Activated T-cell treated with anti-CD3 and anti-CD28 coated beads for 24 hours (primary cell): Measurements from ENCODE around the gene CCS.
"Not testable (repeated sequence)": the region's sequence is repeated elsewhere in the genome, so short reads cannot be mapped to it uniquely, and the experiment has no call there.

Experiments used
- DNase-seq: peaks from one replicate; pipeline ENCODE4 v3.0.0-alpha.2; 2020; ENCODE audit warnings: low read depth

Gene CCS

DNA sequence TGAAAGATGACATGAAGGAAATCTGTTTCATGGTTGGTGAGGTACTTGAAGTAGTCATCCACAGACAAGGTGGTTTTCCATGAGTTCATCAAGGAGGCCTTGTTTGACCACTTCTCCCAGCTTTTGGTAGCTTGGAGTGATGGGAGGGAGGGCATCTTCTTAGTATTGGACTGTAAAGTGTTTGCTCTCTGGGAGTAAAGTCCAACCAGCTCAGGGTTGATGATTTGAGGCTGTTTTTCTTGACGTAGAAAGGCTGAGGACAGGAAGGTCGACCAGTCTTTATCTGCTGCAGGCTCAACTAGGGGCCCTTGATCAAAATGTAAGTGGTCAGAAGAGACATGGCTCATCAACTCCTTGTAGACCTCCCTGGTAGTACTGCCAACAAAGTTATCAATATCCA, 1.8 kb upstream of the CCS start:
- no peak for DNase-seq

DNA sequence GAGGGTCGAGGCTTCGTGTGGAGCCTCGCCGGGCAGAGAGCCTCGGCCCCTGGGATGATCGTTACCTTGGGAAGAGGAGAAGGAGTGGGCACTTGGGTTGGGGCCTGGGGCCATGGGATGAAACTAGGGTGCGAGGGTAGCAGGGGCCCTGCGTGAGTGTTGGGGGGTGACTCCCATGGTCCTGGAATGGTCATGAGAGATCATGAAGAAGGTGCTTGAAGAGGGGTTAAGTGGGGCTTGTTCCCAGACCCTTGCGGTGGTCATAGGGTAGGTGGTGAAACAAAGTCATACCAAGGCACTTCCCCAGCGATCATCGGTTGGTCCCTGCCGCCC, 284 bp downstream of the CCS start:
- no peak for DNase-seq

DNA sequence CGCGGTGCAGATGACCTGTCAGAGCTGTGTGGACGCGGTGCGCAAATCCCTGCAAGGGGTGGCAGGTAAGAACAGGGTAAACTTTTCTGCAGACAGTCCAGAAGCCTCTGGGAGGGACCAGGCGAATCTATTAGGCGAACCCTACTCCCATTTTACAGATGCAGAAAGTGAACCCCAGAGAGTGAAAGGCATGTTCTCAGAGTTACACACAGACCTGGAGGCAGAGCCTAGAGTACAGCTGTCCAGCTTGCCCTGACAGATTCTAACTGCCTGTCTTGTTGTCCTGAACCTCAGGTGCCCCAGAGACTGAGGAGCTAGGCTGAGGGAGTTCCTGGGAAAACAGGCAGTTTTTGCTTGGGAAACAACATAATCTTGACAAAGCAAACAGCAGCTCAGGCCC, 665 bp downstream of the CCS start:
- DNase-seq = no peak

DNA sequence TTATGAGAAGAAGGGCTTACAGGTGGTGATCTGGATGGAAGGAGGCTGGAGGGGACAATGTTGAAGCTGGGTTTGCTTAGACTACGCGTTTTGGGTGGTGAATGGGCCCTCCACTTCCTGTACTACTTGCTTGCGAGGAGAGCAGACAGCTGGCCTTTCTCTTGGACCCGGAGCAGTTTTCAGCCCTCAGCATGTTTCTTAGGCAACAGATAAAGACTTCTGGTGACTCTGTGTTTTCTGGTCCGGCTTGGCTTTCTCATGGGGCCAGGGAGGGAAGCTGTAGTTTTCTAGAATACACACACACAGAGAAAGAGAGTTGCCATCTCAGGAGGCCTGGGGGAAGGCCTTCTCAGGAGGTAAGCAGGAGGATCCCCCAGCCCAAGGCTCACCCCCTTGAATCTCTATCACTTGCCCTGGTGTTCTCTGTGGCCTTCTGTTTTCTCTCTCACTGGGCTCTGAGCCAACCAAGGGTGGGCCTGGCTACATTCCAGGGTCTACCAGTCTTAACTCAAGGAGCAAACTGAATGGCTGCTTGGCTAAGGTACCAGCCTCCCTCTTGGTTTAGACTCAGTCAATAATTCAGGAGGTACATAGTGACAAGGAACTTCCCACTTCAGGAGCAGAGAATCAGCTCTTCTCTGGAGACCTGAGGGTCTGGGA, 2.4 kb downstream of the CCS start:
- DNase-seq = no peak

DNA sequence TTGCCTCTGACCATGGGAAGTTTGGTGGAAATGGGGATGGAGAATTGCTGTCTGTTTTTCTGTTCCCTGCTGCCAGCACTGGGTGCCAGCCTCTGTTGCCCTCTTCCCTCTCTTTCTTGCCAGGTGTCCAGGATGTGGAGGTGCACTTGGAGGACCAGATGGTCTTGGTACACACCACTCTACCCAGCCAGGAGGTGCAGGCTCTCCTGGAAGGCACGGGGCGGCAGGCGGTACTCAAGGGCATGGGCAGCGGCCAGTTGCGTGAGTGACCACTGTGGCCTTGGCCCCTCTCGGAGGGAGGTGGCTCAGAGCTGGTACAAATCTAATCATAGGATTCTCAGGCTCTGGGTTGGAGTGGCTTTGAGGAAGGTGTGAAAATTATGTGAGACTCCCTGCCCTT, 6.0 kb downstream of the CCS start:
- DNase-seq = no peak

DNA sequence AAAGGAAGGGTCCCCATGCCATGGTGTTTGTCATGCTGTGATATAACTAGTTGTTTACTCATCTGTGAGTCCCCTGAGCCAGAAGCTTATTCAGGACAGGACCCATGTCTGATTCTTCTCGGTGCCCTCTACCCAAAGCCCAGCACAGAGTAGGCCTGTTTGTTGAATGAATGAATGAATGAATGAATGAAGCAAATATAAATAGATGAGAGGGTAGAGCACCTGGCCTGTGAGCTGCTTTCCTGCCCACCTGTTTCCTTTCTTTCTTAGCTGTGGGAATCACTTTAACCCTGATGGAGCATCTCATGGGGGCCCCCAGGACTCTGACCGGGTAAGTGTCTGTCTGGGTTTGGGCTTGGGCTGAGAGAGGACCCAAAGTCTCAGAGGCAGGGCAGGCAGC, 7.2 kb downstream of the CCS start:
- no peak for DNase-seq

DNA sequence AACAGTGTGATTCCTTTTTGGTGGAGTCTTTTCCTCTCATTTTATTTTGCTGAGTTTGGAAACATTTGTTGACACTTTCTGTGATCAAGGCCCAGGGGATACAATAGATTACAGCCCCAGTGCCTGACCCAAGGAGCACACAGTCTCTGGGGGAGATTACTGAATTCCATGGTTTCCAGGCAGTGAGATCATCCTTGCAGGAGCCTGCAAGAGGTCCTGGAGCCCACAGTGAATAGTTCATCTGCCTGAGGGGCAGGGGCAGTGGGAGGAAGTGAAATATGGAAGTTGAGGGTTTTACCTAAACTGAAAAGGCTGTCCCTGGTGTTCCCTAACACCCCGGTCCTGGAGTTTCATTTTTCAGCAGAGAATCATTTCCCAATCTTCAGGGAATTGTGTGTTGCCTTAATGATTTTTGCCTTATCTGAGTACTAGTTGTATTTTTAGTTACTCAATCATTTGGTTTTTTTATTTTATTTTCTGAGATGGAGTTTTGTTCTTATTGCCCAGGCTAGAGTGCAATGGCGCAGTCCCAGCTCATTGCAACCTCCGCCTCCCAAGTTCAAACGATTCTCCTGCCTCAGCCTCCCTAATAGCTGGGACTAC, 7.7 kb downstream of the CCS start:
- no peak for DNase-seq

DNA sequence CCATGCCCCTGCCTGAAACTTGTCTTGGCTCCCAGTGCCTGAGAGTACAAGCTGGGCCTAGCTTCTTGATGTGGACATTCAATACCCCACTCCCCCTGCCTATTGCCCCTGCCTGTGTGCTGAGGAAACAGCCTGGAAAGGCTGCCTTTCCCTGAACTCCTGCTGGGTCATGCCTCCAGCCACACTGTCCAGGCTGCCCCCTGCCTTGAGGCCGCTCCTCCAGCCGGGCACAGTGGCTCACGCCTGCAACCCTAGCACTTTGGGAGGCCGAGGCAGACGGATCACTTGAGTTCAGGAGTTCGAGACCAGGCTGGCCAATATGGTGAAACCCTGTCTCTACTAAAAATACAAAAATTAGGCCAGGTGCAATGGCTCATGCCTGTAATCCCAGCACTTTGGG, 10.1 kb downstream of the CCS start:
- DNase-seq = no peak

DNA sequence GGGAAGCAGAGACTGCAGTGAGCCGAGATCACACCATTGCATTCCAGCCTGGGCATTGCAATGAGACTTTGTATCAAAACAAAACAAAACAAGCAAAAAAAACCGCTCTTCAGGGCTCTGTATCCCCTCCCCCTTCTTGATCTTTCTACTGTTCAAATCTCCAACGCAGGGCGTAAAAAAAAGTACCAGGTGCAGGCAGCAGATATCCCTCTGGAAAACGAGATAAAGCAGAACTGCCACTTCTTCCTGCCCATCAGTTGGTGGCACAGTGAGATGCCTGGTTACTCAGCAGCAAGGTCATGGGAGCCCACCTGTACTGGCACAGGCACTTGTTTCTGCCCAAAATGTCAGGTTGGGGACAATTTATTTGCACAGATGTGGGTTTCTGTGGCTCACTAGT, 11.2 kb downstream of the CCS start:
- no peak for DNase-seq

DNA sequence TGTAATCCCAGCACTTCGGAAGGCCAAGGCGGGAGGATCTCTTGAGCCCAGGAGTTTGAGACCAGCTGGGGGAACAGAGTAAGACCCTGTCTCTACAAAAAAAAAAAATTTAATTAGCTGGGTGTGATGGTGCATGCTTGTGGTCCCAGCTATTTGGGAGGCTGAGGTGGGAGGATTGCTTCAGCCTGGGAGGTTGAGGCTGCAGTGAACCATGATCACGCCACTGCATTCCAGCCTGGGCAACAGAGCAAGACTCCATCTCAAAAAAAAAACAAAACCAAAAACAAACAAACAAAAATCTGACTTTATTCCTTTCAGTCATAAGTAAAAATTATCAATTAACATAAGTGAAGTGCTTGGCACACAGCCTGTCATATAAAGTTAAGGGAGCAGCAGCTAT, 13.6 kb downstream of the CCS start:
- not testable (repeated sequence) for DNase-seq

DNA sequence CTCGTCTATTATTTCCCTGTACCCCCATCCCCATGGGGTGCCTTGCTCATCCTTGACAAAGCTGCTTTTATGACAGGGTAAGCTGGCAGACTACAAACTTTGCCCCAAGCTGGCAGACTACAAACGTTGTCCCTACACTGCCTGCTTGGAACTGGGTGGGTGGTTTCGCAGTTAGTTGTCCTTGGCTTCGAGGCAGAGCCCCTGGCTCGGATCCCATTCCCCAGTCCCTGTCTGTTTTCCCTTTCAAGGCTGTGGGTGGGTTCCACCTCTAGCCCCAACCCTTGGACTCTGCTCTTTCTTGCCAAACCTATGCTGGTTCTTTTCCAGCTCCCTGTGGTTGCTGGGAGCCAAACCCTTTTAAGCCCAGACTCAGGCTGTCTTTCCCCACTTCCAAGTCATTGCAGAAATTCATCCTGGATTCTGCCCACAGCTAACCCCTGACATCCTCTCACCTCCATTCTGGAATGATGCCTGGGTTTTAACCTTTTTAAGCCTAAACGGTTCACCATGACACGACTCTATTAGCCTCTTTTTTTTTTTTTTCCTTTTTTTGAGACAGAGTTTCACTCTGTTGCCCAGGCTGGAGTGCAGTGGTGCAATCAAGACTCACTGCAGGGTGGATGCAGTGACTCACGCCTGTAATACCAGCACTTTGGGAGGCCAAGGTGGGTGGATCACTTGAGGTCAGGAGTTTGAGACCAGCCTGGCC, 14.3 kb downstream of the CCS start:
- no peak for DNase-seq

DNA sequence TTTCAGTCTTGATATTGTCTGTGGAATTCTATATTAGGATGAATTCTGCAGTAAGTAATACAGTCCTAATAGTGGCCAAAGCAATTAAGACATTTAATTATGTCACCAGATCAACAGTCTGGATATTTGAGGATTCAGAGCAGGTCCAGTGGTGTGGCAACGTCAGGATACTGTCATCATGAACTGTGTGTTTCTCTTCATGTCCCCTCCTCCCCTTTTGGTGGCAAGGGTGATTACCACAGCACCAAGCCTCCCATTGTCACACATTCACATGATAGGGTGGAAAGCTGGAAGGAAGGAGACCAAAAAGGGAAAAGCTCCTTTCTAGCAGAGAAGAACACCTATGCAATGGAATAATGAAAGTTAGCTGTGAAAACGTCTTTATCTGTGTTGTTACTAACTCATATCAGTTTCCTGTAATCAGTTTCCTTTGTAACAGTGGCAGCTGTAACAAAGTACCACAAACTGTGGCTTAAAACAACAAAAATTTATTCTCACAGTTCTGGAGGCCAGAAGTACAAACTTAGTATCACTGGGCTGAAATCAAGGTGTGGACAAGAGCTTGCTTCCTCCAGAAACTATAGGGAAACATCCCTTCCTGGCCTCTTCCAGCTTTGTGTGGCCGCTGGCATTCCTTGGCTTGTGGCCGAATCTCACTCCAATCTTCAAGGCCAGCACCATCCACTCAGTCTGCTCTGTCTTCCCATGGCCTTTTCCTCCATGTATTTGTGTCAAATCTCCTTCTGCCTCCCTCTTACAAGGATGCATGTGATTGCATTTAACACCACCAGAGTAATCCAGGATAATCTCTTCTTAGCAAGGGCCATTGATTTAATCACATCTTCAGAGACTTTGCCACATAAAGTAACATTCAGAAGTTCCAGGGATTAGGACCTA, 17.0 kb downstream of the CCS start:
- DNase-seq = no peak

DNA sequence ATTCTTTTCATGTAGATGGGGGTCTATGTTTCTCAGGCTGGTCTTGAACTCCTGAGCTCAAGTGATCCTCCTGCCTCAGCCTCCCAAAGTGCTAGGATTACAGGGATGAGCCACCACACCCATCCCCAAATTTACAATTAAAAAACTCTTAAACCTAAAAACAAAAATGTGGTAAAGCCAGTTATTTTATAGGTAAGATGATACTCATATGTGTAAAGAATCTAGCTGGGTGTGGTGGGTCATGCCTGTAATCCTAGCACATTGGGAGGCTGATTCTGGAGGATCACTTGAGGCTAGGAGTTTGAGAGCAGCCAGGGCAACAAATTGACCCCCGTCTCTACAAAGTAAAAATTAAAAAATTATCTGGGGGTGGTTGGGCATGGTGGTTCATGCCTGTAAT, 19.5 kb downstream of the CCS start:
- DNase-seq = no peak

DNA sequence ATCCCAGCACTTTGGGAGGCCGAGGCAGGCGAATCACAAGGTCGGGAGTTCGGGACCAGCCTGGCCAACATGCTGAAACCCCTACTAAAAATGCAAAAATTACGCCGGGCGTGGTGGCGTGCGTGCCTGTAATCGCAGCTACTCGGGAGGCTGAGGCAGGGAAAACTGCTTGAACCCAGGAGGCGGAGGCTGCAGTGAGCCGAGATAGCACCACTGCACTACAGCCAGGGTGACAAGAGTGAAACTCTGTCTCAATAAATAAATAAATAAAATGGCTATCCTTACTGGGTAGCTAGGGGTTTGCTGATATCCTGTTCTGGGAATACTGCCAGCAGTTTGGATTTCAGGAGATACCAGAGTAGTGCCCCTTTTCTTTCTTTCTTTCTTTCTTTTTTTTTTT, 21.1 kb downstream of the CCS start:
- DNase-seq = no peak

DNA sequence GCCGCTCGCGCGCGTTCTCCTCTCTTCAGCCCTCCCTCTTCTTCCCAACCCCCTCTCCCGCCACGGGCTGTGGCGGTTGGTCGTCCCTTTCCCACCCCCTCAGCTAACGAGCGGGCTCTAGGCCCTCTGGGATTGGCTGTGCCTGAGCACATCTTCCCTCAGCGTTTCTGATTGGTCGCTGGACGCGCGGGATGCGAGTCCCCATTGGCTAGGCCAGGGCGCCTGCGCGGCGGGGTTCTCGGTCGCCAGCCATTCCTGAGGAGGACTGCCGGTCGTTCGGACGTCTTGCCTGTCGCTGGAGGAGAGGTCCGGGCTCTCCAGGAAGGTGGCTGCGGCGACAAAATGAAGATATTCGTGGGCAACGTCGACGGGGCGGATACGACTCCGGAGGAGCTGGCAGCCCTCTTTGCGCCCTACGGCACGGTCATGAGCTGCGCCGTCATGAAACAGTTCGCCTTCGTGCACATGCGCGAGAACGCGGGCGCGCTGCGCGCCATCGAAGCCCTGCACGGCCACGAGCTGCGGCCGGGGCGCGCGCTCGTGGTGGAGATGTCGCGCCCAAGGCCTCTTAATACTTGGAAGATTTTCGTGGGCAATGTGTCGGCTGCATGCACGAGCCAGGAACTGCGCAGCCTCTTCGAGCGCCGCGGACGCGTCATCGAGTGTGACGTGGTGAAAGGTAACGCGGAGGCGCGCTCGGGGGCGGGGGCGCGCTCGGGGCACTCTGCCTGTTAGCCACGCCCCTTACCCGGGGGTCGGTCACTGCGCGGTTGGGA, 23.6 kb downstream of the CCS start, which contains the start of gene RBM14:
Gene RBM14, plus strand, starts transcription at position 252 of the 776 bp plus-strand sequence. Its CDS starts 91 bp downstream, at position 343.
- peak; percentile 98 for DNase-seq

DNA sequence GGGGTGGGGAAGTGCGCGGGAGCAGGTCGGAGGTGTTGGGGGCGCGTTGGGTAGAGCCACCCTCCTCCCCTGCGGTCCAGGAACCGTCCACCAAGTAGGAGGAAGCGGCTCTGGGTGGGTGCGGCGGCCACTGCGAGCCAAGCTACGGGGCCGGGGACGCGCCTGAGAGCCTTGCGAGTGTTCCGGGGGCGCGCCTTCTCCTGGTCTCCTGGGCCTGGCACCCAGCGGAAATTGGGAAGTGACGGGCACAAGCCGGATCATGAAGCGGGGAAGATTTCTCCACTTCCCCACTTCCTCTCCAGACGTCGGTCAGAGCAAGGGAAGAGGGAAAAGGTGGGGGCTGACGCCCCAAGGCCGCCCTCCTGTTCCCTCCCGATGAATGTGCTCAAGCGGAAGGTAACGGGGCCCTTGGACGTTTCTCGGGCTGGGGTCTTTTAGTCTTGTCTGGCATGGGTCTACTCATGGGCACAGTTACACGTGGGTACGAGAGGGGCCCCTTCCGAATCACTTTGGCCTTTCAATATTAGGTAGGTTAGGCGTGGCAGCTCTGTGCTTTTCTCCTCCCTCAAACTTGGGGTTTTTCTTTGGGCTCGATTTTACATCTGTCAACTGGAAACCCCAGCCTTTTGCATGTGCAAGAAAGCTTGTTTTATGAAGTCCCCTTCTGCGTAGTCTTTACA, 24.3 kb downstream of the CCS start:
- no peak for DNase-seq

DNA sequence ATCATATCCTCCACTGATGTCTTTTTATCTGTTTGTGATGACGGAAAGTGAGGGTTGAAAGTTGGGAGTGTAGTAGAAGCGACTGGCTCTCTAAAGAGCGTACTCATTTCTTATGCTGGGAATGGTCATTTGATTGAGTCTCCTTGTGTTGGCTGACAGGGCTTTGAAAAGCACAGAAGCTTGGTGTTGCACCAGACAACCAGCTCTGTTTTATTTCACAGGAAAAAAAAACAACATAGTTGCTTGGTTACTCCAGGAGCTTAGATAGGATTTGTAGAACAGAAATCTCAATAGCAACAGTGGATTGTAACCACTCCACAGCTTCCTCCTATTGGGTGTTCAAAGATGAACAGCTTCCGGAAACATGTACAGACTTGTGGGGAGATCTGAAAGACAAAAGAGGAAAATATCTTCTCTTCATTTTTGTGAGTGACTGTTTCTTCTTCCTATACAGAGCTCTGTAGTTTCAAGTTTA, 26.1 kb downstream of the CCS start:
- DNase-seq = no peak

DNA sequence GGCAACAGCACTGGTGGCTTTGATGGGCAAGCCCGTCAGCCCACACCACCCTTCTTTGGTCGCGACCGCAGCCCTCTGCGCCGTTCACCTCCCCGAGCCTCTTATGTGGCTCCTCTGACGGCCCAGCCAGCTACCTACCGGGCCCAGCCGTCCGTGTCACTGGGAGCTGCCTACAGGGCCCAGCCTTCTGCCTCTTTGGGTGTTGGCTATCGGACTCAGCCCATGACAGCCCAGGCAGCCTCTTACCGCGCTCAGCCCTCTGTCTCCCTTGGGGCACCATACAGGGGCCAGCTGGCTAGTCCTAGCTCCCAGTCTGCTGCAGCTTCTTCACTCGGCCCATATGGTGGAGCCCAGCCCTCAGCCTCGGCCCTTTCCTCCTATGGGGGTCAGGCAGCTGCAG, 31.5 kb downstream of the CCS start:
- DNase-seq = no peak

DNA sequence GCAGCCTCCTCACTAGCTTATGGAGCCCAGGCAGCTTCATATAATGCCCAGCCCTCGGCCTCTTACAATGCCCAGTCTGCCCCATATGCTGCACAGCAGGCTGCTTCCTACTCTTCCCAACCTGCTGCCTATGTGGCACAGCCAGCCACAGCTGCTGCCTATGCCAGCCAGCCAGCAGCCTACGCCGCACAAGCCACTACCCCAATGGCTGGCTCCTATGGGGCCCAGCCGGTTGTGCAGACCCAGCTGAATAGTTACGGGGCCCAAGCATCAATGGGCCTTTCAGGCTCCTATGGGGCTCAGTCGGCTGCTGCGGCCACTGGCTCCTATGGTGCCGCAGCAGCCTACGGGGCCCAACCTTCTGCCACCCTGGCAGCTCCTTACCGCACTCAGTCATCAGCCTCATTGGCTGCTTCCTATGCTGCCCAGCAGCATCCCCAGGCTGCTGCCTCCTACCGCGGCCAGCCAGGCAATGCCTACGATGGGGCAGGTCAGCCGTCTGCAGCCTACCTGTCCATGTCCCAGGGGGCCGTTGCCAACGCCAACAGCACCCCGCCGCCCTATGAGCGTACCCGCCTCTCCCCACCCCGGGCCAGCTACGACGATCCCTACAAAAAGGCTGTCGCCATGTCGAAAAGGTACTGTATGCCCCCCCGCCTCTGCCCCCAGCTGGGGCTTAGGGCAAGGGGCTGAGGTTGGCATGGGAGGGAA, 32.2 kb downstream of the CCS start:
- no peak for DNase-seq

DNA sequence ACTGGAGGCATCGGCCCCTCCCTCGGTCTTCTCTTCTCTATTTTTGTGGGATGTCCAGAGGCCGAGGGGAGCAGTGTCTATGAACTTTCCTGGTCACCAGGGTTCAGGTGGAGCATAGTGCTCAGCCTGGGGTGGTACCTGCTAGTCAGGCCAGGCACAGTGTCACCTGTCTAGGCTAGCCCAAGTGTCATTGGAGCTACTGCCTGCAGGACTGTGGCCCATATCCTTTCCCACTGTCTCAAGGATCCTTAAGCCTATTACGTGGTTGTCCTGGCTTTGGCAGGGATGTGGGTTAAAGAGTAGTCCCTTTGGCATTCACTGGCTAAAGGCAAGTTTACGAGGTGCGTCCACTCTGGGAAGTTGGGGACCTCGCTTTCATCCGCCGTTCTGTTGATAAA, 32.8 kb downstream of the CCS start:
- DNase-seq = no peak

DNA sequence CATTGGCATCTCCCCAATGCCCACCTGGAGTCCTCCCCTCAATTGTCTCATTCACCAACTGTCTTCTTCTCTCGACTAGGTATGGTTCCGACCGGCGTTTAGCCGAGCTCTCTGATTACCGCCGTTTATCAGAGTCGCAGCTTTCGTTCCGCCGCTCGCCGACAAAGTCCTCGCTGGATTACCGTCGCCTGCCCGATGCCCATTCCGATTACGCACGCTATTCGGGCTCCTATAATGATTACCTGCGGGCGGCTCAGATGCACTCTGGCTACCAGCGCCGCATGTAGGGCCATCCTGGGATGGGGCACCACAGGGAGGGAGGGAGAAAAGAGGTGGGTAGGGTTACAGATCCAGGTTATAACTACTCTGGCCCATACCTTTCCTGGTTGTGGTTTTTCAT, 33.4 kb downstream of the CCS start:
- DNase-seq = no peak
